Measurements from ENCODE around the gene RNU6-9. TPM values are rescaled to one million over a fixed set of nuclear protein-coding genes. Genes with fewer than 3 reads are reported as not detected.

RNU6-9 gene
- total RNA-seq, 1 experiment from 2014 or later, result not detected

DNA sequence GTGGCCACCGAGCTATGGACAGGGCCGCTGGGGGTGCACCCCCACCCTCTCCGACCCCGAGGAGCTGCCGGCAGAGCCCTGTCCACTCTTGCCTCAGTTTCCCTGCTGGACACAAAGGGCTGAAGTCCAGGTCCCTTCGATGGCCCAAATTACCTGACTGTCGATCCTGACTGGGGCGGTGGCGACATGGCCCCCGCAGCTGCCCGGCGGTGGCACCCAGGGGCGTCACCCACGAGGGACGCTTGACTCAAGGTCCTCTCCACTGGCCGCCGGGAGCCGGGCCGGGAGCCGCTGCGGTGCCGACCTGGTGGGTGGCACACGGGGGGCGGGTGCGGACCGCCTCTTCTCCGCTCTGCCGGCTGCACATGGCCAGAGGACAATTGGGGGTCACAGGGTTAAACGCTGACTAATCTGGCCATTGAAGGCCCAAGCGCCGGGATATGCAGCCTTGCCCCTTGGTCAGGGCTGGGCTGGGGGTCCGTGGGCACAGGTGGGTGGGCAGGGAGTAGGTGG is 48.9 kb downstream of the RNU6-9 start (continued):
- TF ChIP-seq ZNF416 (CRISPR knock-in tag; IDR thresholded peaks at IDR 0.05) (no peak), CREM (CRISPR knock-in tag; IDR thresholded peaks at IDR 0.05) (no peak), ZNF263 (CRISPR knock-in tag; IDR thresholded peaks at IDR 0.05; ENCODE audit: low read depth) (no peak), PRRX2 (CRISPR knock-in tag; IDR thresholded peaks at IDR 0.05) (no peak), EMX1 (CRISPR knock-in tag; IDR thresholded peaks at IDR 0.05) (no peak)
- TF ChIP-seq, protein P1, sequence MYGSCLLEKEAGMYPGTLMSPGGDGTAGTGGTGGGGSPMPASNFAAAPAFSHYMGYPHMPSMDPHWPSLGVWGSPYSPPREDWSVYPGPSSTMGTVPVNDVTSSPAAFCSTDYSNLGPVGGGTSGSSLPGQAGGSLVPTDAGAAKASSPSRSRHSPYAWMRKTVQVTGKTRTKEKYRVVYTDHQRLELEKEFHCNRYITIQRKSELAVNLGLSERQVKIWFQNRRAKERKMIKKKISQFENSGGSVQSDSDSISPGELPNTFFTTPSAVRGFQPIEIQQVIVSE (CRISPR knock-in tag; IDR thresholded peaks at IDR 0.05; ENCODE audit: borderline replicate concordance), result no peak

Other genes starting within 250 kb of the RNU6-9 start
- 66.7 to 84.4 TPM (median 68.1 TPM) in 3 replicates for gene RNF126, start 230.3 kb upstream of the RNU6-9 start, total RNA-seq (2021)
- 8.7 to 12.2 TPM (median 10.1 TPM) in 3 replicates for gene FSTL3, start 217.1 kb upstream of the RNU6-9 start, total RNA-seq (2021)
- gene PRSS57, start 198.0 kb upstream of the RNU6-9 start, total RNA-seq (2021), result not detected in 3 replicates
- gene PALM, start 184.5 kb upstream of the RNU6-9 start, total RNA-seq (2021), result 17.7 to 25.6 TPM (median 22.1 TPM) in 3 replicates
- gene MISP, start 142.4 kb upstream of the RNU6-9 start, total RNA-seq (2021), result 0.66 to 0.78 TPM (median 0.70 TPM) in 3 replicates
- gene PTBP1, start 96.0 kb upstream of the RNU6-9 start, total RNA-seq (2021), result 663 to 692 TPM (median 680 TPM) in 3 replicates
- 60.6 to 86.8 TPM (median 83.9 TPM) in 3 replicates for gene PLPPR3, start 71.5 kb upstream of the RNU6-9 start, total RNA-seq (2021)
- 1.2 to 3.3 TPM (median 2.5 TPM) in 3 replicates for gene AZU1, start 65.6 kb upstream of the RNU6-9 start, total RNA-seq (2021)
- gene PRTN3, start 52.5 kb upstream of the RNU6-9 start, total RNA-seq (2021), result 0.53 to 0.82 TPM (median 0.61 TPM) in 3 replicates
- gene ELANE, start 41.2 kb upstream of the RNU6-9 start, total RNA-seq (2021), result not detected in 3 replicates
- gene CFD, start 33.8 kb upstream of the RNU6-9 start, total RNA-seq (2021), result 1.7 to 2.7 TPM (median 2.5 TPM) in 3 replicates
- 66.9 to 88.8 TPM (median 84.5 TPM) in 3 replicates for gene MED16, start 297 bp upstream of the RNU6-9 start, total RNA-seq (2021)
- gene R3HDM4, start 19.7 kb downstream of the RNU6-9 start, total RNA-seq (2021), result 85.5 to 99.5 TPM (median 88.3 TPM) in 3 replicates
- gene KISS1R, start 23.8 kb downstream of the RNU6-9 start, total RNA-seq (2021), result 2.9 to 4.4 TPM (median 3.6 TPM) in 3 replicates
- gene ARID3A, start 32.6 kb downstream of the RNU6-9 start, total RNA-seq (2021), result 102 to 116 TPM (median 113 TPM) in 3 replicates
- 140 to 147 TPM (median 146 TPM) in 3 replicates for gene WDR18, start 90.9 kb downstream of the RNU6-9 start, total RNA-seq (2021)
- gene GRIN3B, start 106.9 kb downstream of the RNU6-9 start, total RNA-seq (2021), result 1.9 to 2.5 TPM (median 2.4 TPM) in 3 replicates
- 176 to 202 TPM (median 191 TPM) in 3 replicates for gene TMEM259, start 127.6 kb downstream of the RNU6-9 start, total RNA-seq (2021)
- not detected in 3 replicates for gene RNU6-2, start 128.0 kb downstream of the RNU6-9 start, total RNA-seq (2021)
- gene CNN2, start 133.1 kb downstream of the RNU6-9 start, total RNA-seq (2021), result 387 to 391 TPM (median 390 TPM) in 3 replicates
- gene ABCA7, start 146.6 kb downstream of the RNU6-9 start, total RNA-seq (2021), result 40.3 to 45.0 TPM (median 41.3 TPM) in 3 replicates
- gene ARHGAP45, start 173.7 kb downstream of the RNU6-9 start, total RNA-seq (2021), result 40.9 to 46.4 TPM (median 44.1 TPM) in 3 replicates
- 275 to 291 TPM (median 287 TPM) in 3 replicates for gene POLR2E, start 201.9 kb downstream of the RNU6-9 start, total RNA-seq (2021)
- gene GPX4, start 210.5 kb downstream of the RNU6-9 start, total RNA-seq (2021), result 363 to 377 TPM (median 368 TPM) in 3 replicates

Measured in WTC11 (cell line).